Lower leg skin (tissue), 4 donors: Measurements from ENCODE around the gene SIK3. TPM values are rescaled to one million over a fixed set of nuclear protein-coding genes. Genes with fewer than 3 reads are reported as not detected.

Experiments used
- DNase-seq, 2 donors: peaks; one replicate each; pipeline ENCODE4 v3.0.0-alpha.2; 2019; ENCODE audit warnings: low spot score in 2 of 2
- H3K4me3 ChIP-seq: fragments of 200-600 bp; sonication (generic); 2 replicates; pipeline ENCODE4 v1.5.1; 2017; ENCODE audit warnings: mild to moderate bottlenecking, low read depth; ENCODE audit not compliant: poor library complexity, severe bottlenecking
- CTCF ChIP-seq, 3 donors: fragments of 450-650 bp; IDR thresholded peaks; one replicate each; pipeline ENCODE4 v1.5.1; 2016; ENCODE audit warnings: antibody characterized with exemption in 3 of 3, mild to moderate bottlenecking in 3 of 3, moderate library complexity in 2 of 3
- POLR2A ChIP-seq, 2 donors: fragments of 450-650 bp; IDR thresholded peaks; one replicate each; pipeline ENCODE4 v1.6.1; 2016 to 2017; ENCODE audit warnings: antibody characterized with exemption in 2 of 2, mild to moderate bottlenecking in 1 of 2, moderate library complexity in 1 of 2
- WGBS, 2 donors: methylation state at CpG; one replicate each; pipeline ENCODE4 v1.1.5; 2018; 5-methylcytosine and 5-hydroxymethylcytosine counted together
- intact Hi-C: fragments of 100-400 bp; cut with DNase I; formaldehyde crosslinking; loops from one replicate; pipeline ENCODE4 v1.15.0; 2023; ENCODE audit warnings: low total_unique reads
- total RNA-seq, 4 donors: library from RNA; depleted of rRNA; stranded (reverse); fragments of >200 nt; gene quantifications; one replicate each; pipeline ENCODE4 v1.1.0, GENCODE V29; 2016

Gene SIK3
- total RNA-seq, 4 donors from 2014 or later: 26.7 to 37.5 (median 30.1) TPM

DNA sequence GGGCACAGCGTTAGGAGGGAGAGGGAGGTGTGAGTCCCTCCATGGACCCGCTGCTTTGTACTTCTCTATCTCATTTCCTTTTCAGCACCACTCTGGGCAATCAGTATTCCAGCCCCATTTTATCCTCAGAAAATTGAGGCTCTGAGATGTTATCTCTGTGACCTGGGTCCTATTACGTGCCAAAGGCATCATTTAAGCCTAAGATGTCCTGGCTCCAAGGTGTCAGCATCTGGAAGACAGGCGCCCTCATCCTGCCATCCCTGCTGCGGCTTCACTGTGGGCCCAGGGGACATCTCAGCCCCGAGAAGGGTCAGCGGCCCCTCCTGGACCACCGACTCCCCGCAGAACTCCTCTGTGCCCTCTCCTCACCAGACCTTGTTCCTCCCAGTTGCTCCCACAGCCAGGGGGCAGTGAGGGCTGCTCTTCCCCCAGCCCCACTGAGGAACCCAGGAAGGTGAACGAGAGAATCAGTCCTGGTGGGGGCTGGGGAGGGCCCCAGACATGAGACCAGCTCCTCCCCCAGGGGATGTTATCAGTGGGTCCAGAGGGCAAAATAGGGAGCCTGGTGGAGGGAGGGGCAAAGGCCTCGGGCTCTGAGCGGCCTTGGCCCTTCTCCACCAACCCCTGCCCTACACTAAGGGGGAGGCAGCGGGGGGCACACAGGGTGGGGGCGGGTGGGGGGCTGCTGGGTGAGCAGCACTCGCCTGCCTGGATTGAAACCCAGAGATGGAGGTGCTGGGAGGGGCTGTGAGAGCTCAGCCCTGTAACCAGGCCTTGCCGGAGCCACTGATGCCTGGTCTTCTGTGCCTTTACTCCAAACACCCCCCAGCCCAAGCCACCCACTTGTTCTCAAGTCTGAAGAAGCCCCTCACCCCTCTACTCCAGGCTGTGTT, 269.4 kb downstream of the SIK3 start:
- intact Hi-C loops: no loop called here
- 73 to 75% methylated on average over 8 to 16 of the region's 16 CpGs for WGBS, 2 donors
- TF ChIP-seq CTCF (IDR thresholded peaks at IDR 0.05) (no peak), POLR2A (IDR thresholded peaks at IDR 0.05) (no peak)
- DNase-seq: no peak
- H3K4me3 ChIP-seq: no peak overlapping the region

GRCh38 chr11:116827461-116827860, 270.8 kb downstream of the SIK3 start:
- intact Hi-C loops: no loop called here
- TF ChIP-seq POLR2A (IDR thresholded peaks at IDR 0.05) (no peak), CTCF (IDR thresholded peaks at IDR 0.05) (no peak)
- no peak for DNase-seq
- no peak overlapping the region for H3K4me3 ChIP-seq
- WGBS, 2 donors: 86 to 97% methylated on average over 1 to 6 of the region's 6 CpGs

GRCh38 chr11:116826751-116827431, 271.3 kb downstream of the SIK3 start:
- no peak for TF ChIP-seq POLR2A (IDR thresholded peaks at IDR 0.05)
- no peak for TF ChIP-seq CTCF (IDR thresholded peaks at IDR 0.05)
- intact Hi-C loops: no loop called here
- WGBS, 2 donors: 73% methylated on average over 8 to 9 of the region's 9 CpGs
- DNase-seq: no peak
- no peak overlapping the region for H3K4me3 ChIP-seq

DNA sequence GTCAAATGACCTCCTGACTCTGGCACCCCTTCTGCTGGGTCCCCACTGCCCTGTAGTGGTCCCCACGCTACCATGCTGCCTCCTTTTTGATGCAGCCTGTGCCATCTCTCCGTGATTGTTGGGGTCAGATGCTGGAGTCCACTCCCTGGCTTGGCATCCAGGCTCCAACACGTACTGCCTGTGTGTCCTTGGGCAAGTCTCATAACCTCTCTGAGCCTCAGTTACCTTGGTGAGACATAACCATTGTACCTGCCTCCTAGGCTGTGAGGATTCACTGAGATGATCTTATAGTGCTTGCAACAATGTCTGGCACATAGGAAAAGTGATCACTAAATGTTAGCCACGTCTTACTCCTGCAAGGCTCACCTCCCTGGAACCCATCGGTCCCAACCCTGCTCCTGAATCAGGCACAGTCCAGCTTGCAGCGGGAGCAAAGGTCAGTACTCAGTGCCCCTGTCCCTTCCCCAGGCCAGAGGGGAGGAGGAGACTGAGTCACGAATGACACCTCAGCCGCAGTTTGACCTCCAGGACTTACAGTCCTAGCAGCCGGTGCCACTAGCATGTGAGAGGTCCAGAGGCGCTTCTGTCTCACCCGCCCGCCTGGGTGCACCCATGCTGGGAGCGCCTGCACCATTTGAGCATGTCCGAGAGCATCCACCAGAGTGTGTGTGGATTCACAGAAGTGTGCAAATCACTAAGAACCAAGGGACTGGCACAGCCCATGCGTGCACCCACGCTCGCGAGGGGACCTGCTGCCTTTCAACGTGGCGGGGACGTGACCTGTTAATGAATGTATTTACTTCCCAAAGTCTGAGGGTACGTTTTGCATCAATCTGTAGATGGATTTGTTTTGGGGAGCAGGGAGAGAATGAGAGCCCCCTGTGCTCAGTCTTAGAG, 272.1 kb downstream of the SIK3 start:
- intact Hi-C loops: no loop called here
- DNase-seq: no peak
- 79 to 89% methylated on average over 16 to 20 of the region's 22 CpGs for WGBS, 2 donors
- no peak overlapping the region for H3K4me3 ChIP-seq
- TF ChIP-seq POLR2A (IDR thresholded peaks at IDR 0.05): no peak
- TF ChIP-seq CTCF (IDR thresholded peaks at IDR 0.05): no peak

DNA sequence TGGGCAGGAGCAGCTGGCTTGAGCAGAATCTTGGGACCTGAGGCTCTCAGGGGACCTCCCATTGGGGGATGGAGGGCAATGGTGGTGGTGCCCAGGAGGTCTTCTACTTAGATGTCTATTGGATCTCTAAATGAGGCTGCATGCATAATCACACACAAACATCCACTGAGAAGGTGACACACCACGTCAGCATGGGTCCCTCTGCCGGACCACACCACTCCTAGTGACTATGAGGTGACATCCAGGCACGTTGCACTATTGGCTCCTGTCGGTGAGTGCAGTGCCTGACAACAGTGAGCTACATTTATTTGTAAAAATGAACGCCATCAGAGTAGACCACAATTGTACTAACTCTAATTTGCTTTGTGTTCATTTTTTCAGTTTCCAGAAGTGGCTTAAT, 272.8 kb downstream of the SIK3 start:
- 66 to 76% methylated on average over 5 of the region's 5 CpGs for WGBS, 2 donors
- no peak overlapping the region for H3K4me3 ChIP-seq
- DNase-seq: no peak
- intact Hi-C loops: no loop called here
- TF ChIP-seq CTCF (IDR thresholded peaks at IDR 0.05): no peak
